Stimulated activated CD4-positive, alpha-beta T cell treated with anti-CD3 and anti-CD28 coated beads, Interleukin-1b, Interleukin-23, amount 100 ng/mL, for 48 hours (primary cell): ENCODE results near the gene AFF3.

Experiments used
- DNase-seq: peaks from one replicate; pipeline ENCODE4 v3.0.0-alpha.2; 2020

AFF3 gene

DNA sequence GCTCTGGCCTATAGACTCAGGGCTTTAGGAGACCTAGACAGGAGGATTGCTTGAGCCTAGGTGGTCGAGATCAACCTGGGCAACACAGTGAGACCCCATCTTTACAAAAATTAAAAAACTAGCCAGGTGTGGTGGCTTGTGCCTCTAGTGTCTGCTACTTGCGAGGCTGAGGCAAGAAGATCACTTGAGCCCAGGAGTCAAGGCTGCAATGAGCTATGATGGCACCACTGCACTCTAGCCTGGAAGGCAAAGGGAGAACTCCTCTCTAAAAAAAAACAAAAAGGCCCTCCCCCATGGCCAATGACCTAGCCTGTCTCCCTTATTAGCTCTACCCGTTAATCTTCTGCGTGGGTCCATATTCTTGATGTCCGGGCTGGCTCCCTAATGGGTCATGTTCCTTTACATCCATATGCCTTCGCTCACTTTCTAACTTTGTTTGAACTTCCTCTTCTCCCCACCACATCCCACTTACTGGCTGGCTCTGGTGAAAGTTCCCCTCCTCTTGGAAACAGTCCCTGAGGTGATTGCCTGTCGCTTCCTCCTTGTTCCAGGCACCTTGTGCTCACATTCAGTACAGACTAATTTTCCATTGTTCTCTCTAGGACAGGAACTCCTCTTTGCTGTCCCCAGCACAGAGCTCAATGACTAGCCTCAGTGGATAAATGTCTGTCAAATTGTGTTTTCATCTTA is 103.0 kb downstream of the AFF3 start:
- no peak for DNase-seq

DNA sequence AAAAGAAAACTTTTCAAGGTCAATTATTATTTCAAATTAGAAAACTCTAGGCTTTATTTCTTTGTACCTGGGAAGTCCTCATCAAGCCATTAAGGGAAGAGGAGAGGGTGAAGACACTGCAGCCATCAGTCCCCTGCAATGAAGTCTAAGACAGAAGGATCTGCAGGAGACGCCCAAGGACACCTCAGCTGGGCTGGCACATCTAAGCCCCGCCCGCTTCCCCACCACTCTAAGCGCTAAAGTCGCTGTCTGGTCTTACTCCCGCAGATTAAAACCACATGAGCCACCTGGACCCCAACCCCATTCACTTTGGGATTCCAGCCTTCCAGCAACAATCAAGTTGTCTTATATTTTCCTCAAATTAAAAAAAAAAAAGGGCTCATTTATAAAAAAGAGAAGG is 104.4 kb downstream of the AFF3 start:
- DNase-seq = no peak

DNA sequence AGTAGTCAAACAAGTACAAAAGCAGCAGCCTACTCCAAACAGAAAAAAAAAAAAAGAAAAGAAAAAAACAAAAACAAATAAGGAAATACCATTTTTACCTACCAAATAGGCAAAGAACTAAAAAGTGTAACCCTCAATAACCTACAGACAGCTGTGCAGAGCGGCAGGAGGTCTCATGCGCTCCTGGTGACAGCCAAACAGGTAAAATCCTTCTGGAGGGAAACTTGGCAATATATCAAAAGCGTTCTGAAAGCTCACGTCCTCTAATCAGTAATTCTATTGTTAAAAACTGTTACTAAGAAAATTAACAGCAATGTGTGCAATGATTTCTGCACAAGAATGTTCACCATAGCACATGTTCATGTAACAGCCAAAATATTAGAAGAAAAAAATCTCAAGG is 105.6 kb downstream of the AFF3 start:
- DNase-seq = no peak

DNA sequence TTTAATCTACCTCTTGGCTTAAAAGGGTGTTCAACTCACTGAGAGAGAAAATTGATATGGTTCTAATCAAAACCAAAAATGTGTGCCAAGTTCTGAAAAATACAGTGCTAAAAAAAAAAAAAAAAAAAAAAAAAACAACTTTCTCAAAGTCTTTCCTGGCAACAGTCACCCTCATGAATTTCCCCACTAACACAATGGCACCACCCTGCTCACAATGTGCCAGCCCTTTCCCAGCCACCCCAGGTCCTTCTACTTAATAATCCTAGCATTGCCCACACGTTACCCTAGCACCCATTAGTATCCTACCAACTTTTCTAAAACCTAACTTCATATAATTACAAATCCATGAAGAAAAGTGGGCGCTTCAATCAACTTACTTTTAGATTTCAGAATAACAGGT is 106.4 kb downstream of the AFF3 start:
- no peak for DNase-seq

DNA sequence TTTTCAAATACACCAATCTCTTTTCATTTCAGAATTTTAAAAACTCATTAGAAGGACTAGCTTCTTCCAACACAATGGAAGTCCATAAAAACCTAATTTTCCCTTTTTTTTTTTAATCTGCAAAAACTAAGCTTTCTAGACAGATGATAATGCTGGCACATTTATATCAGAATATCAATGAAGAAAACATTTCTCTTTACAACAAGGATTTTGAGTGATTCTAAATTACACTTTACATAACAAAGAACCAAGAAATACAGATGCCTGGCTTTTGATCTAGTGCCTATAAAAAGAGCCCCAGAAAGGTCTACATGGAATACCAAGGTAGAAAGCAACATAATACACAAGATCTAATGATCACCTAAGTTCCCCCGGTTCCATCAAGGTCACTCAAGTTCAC is 108.0 kb downstream of the AFF3 start:
- DNase-seq = no peak

DNA sequence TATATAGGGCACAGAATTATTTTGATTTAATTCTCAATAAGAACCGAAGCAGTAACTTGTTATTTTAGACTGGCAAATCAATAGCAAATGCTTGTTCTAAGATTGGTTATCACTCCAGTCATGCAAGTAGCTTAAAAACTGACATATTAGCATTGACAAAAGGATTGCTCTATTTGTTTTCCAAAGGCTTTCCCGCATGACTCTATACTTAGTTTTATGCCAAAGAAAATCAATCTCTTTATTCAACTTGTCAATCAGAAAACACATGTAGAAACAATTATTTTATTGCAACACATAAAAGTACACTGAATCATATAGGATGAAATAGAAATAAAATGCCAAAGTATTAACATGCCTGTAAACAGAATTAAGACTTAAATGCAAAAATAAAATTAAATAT is 108.4 kb downstream of the AFF3 start:
- no peak for DNase-seq

DNA sequence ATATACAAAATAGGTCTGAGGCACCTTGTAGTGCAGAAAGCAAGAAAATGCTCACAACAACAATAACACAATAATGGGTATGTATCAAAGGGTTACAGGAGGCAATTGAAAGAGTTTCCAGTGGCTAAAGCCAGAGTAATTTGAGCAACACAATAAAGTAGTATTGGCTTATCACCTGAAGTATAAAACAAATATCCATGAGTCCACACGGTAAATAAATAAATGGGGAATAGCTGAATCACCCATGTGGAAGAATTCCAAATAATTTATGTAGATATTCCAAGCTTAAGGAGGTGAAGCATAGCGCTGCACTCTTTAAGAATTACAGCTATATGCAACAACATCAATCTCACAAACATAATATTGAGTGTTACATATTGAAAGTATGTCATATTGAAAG is 110.8 kb downstream of the AFF3 start:
- no peak for DNase-seq

DNA sequence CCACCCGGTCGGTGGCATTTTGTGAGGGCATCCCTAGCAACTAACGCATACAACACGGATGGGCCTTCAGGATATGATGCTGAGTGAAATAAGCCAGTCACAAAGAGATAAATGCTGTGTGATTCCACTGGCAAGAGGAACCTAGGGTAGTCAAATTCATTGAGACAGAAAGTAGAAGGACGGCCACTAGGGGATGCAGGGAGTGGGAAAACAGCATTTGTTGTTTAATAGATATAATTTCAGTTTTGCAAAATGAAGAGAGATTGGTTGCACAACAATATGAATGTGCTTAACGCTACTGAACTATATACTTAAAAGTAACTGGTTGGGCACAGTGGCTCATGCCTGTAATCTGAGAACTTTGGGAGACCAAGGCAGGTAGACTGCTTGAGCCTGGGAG is 112.9 kb downstream of the AFF3 start:
- no peak for DNase-seq

DNA sequence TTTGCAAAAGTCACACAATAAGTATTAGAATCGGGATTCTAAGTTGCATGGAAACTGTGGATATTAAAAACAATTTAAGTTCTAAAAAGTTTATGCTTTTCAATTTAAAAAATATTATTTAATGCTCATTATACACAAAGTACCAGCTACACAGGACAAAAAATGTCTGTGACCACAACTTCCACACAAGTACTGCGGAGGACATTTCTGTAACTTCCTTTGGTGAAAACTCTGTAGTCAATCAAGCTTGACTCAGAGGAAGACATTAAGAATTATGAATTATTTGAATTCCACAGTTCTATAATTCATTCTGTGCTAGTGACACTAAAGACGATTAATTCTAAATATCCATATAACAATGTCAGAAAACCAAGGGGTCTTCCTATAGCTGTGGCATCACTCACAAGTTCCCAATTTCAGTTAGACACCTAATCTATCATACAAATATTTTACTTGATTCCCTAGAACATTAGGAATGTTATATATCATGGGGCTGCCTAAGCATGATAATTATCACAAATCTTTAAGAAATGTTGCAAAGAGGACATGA is 120.5 kb downstream of the AFF3 start:
- DNase-seq = no peak

DNA sequence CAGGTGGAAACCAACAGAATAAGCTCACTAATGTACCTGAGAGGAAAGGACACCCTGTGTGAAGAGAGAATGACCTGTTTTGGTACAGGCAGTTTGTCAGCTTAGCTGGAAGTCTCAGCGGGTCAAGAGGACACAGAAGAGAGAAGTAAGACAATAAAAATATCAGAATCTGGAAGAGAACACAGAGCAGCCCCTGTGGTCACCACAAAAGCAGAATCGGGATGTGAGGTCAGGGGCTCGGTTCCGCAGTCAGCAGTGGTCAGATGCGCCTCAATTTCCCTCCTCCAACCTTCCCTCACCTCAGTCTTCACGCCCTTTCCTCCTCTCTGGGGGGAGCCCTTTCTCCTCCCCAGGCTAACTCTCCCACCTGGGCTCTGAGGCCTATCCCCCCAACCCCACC is 122.9 kb downstream of the AFF3 start:
- DNase-seq = no peak

DNA sequence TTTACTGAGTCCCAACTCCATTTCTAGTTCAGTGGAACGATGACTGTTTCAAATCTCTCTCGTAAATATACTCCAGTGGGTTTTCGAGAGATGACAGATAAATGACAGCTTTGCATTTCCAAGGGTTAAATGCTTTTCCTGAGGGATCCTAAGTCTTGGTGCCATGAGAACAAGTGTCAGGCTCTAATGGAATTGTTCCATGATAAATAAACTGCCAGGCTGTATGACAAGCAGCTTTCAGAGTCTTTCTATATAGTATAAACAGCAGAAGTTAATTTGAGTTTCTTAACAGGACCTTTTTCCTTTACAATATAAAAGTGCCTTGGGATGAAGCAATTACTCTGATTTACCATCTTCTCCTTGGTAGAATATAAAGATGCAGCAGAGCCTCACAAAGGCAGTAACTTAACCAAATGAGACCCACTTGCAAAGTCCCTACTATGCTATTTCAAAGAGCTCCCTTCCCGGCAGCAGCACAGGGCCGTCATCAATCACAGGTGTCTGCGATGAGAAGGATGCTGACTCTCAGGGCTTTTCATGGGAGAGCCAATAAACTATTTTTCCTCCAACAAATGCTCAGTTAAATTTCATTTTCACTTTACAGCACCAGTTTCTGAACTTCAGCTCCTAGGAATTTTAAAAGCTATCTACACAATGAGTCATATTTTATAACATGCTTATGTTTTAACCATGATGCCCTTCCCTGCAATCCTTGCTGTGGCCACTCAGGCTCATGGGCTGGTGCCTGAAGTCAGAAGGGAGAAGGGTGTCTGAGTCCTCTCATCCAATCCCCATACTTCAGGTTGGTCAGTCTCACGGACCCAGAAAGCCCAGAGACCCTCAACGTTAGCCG is 123.8 kb downstream of the AFF3 start:
- DNase-seq = no peak

DNA sequence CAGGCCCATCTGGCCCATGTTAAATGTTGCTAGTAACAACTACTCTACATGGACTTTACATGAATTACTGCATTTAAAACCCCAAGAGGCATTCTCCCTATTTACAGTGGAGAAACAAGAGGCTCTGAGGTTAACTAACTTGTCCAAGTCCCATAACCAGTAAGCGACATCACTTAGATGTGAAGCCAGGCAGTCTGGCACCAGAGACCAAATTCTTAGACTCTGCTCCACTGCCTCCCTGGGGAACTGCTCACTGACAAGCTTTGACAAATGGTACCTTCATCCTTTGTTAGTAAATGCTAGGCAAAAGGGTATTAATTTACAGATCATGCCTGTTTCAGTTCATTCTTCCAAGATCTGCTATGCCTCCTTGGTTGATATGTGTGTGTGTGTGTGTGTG is 124.8 kb downstream of the AFF3 start:
- no peak for DNase-seq

DNA sequence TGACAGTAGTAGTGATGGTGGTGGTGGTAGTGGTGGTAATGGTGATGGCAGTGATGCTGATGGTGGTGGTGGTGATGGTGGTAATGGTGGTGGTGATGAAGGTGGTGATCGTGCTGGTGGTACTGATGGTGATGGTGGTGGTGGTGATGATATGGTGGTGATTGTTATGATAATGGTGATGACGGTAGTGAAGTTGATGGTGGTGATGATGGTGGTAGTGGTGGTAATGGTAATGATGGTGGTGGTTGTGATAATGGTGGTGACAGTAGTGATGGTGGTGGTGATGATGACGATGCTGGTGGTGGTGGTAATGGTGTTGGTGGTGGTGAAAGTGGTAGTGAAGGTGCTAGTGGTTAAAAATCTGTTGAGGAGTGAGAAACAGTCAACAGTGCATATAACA is 125.6 kb downstream of the AFF3 start:
- no peak for DNase-seq

DNA sequence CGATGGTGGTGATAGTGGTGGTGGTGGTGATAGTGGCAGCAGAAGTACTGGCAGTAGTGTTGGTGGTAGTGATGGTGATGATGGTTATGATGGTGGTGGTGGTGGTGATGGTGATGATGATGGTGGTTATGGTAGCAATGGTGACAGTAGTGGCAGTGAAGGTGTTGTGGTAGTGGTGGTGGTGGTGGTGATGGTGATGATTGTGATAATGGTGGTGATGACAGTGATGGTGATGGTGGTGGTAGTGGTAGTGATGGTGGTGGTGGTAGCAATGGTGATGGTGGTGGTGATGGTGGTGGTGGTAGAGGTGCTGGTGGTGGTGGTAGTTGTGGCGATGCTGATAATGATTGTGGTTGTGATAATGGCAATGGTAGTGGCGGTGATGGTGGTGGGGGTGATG is 126.5 kb downstream of the AFF3 start:
- DNase-seq = no peak

DNA sequence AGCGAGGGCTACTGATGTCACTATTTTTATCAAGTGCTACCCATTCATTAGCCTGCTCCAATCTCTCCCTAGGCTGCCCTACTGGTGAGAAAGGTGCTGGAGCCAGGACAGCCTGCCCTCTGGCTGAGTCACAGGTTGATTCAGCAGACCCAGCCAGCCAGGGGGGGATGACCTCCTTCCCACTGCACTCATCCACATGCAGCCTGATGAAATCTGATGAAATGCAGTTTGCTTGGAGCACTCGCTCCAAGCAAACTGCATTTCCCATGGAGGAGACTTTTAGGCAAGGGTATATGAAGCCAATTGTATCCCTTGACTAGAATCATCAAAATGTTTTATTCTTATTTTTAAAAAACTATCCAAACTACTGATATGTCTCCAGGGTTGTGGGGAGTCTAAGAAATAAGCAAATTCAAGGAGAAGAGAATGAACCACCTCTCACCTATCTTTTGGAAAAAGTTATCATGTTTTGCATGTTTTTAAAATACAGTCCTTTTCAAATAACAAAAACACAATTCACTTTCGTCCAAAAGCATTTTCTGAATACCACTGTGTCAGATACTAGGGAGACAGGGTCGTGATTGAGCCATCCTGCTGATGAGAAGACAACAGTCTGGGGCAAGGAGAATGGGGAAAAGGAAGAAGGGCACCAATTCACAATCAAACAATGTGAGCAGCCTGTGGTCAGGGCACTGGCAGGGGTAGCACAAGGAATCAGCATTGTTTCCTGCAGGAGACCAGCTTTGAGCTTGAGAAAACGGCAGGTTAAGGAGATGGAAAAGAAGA is 128.3 kb downstream of the AFF3 start:
- no peak for DNase-seq

DNA sequence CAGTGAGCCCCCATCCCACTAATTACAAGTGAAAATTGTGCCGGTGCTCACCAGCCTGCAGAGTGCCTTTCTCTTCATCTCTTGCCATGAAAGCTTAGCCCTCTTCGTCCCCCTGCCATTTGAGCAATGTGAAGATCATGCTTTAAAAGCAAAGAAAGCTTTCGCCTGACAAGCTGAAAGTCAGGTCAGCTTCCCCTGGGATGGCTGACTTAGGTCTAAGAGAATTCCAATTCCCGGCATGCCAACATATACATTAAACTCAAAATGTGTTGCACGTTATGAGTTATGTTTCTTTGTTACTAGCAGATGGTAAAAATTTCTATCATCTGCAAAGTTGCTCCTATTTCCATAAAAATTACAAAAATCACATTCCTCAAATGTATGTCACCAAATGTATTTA is 129.8 kb downstream of the AFF3 start:
- no peak for DNase-seq

DNA sequence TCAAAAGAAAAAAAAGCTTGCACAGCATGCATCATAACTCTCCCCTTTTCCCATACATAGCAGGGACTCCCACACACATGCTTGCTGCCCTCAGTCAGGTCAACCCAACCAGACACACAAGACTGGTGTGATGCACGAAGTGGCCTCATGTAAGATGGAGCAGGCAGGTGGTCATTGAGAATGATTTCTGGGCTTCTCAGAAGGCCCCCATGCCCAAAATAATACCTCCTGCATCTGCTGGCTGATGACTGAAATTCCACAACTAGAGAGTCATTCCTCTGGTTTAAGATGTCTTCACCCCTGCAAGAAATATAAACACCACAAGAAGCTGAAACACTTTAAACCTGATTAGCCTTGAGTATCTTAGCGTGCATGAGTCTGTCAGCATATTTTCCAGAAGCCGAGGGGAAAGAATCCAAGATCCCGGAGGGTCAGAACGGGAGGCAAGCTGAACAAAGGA is 131.1 kb downstream of the AFF3 start:
- DNase-seq = no peak

DNA sequence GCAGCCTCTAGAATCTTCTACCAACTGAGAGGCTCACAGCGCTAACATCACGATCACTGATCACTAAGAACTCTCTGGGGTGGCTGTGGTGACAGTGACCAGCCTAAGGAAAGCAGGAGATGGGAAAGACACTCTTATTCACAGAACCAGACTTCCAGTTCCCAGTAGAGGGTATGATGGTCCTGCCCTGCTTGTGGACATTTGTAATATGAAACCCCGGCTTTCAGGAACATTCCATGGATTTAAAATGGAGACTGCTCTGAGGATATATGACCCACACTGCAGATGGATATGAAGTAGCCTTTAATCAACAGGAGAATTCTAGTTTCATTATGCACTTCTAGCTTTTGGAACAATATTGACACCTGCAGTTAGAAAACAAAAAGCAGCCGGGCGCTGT is 131.8 kb downstream of the AFF3 start:
- DNase-seq = no peak

DNA sequence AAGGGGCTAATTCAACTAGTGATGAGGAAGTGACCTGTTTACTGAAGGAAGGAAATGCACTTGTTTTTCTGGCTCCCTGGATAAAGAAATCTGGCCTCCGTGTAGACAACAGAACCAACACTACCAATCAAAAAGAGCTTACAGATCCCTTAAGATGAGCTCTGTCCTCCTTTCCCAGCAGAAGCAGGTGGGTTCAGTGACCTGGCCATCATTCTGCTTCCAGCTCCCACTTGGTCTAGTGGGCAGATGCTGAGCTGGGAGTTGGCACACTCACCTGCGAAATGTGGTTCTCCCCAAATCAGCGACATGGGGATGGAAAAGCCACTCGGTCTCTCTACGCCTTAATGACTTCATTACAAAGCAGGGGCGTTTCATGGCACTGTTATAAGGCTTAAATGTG is 132.6 kb downstream of the AFF3 start:
- DNase-seq = no peak

DNA sequence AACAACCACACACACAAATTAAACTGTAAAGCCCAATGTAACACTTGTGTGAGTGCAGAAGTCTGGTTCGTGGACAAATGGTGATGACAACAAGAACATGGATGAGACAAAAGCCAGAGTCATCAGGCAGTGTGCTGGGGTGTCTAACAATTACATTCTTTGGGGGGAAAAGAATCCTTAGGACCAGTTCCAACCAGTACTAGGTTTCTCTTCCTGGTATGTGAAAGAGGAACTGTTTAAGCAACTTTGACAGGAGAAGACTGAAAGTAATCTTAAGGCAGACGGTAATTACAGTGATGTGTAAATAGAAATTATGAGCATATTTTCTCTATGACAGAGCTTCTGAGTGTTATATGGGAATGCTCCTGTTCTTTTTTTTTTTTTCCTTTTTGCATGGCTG is 133.4 kb downstream of the AFF3 start:
- DNase-seq = no peak

DNA sequence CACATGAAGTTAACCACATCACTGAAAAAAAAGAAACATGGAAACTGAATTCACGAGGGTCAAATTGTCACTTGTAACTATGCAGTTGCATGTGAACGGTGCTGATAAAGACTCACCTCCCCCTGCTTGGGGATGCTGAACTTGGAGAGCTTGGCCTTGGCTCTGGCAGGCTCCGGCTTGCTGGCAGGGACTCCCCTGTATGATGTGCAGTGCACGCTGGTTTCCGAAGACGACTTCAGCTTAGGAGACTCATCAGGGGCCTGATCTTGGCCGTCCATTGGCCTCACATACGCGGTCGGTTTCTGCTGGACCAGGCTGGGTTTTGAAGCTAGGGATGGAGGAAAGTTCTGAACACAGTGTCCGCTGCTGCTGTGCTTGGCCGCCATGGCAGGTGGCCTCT is 135.9 kb downstream of the AFF3 start:
- DNase-seq = no peak

DNA sequence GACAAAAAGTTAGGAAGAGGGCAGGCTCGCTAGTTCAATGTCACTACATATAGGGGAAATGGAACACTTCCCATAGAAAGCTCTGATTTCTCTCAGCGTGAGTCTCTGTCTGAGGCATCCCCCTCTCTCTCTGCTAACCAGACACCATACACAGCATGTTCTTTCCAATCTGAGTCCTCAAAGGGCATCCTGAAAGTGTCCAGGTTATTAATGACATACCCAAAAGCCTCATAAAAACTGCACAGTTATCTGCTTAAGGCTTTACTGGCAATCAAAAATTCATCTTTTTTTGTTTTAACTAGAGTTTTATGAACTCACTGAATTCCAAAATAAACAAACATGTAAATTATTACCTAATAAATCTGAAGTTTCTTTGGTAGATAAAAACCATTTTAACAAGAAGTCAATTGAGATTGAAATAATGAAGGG is 137.4 kb downstream of the AFF3 start:
- no peak for DNase-seq

DNA sequence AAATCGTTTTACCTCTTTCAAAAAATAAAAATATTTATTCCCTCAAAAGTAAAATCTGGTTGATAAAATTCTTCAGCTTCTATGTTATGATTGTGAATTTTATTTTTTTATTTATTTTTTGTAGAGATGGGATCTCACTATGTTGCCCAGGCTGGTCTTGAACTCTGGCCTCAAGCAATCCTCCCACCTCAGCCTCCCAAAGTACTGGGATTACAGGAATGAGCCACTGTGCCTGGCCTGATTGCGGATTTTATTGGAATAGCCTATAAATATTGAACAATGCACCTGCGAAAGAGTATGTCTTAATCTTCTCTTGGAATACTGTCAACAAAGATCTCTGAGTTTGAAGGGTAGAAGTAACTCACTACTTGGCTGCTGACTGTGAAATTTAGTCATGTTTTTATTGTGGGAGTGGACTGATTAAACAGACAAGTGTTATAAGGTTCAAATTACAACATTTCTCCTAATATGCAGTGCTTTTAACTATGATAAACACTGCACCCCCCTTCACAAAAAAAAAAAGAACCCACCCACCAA is 138.0 kb downstream of the AFF3 start:
- DNase-seq = no peak
